ENCODE data around the gene NHLRC1. TPM values are rescaled to one million over a fixed set of nuclear protein-coding genes. Genes with fewer than 3 reads are reported as not detected.

NHLRC1 gene
- total and polyA plus RNA-seq, 12 donors: 0.32 to 4.3 (median 3.1) TPM

GRCh38 chr6:18080544-18080943, 41.9 kb downstream of the NHLRC1 start:
- no peaks in the 10 kb centered on the region for H3K9me3 ChIP-seq (replicated peaks in 1 of 3)
- TF ChIP-seq POLR2A (IDR thresholded peaks at IDR 0.05): no peak
- no peak for TF ChIP-seq CTCF (IDR thresholded peaks at IDR 0.05)
- DNase-seq: no peak
- intact Hi-C loops (cut with DNase I): no loop called here
- H3K27ac ChIP-seq: no peak overlapping the region
- H3K27me3 ChIP-seq: no peaks in the 10 kb centered on the region
- 75 to 95% (median 80%) methylated on average over 4 of the region's 4 CpGs for WGBS, 4 donors
- H3K4me3 ChIP-seq: no peak overlapping the region
- no peaks in the 10 kb centered on the region for H3K4me1 ChIP-seq (replicated peaks in 1 of 2)
- no peaks in the 10 kb centered on the region for H3K36me3 ChIP-seq (replicated peaks in 1 of 2)

- H3K27ac ChIP-seq: no peak overlapping the region
- H3K4me1 ChIP-seq (replicated peaks in 1 of 2): no peaks in the 10 kb centered on the region
- H3K36me3 ChIP-seq (replicated peaks in 1 of 2): no peaks in the 10 kb centered on the region
- no peak for DNase-seq
- 67 to 71% (median 70%) methylated on average over 3 of the region's 3 CpGs for WGBS, 4 donors
- intact Hi-C loops (cut with DNase I): no loop called here
- no peaks in the 10 kb centered on the region for H3K9me3 ChIP-seq (replicated peaks in 1 of 3)
- no peak overlapping the region for H3K4me3 ChIP-seq
- no peaks in the 10 kb centered on the region for H3K27me3 ChIP-seq
- no peak for TF ChIP-seq CTCF (IDR thresholded peaks at IDR 0.05)
- no peak for TF ChIP-seq POLR2A (IDR thresholded peaks at IDR 0.05)
These were observed 43.6 kb downstream of the NHLRC1 start for GRCh38 chr6:18078866-18079265.

GRCh38 chr6:18076231-18076630, 46.2 kb downstream of the NHLRC1 start:
- intact Hi-C loops (cut with DNase I): no loop called here
- 87 to 91% (median 89%) methylated on average over 4 of the region's 4 CpGs for WGBS, 4 donors
- H3K36me3 ChIP-seq (replicated peaks in 1 of 2): no peaks in the 10 kb centered on the region
- H3K9me3 ChIP-seq (replicated peaks in 1 of 3): no peaks in the 10 kb centered on the region
- H3K4me1 ChIP-seq (replicated peaks in 1 of 2): no peaks in the 10 kb centered on the region
- H3K27me3 ChIP-seq: no peaks in the 10 kb centered on the region
- H3K4me3 ChIP-seq: no peak overlapping the region
- TF ChIP-seq POLR2A (IDR thresholded peaks at IDR 0.05): no peak
- TF ChIP-seq CTCF (IDR thresholded peaks at IDR 0.05): no peak
- no peak for DNase-seq
- no peak overlapping the region for H3K27ac ChIP-seq

GRCh38 chr6:18072841-18073240, 49.6 kb downstream of the NHLRC1 start:
- no peaks in the 10 kb centered on the region for H3K36me3 ChIP-seq (replicated peaks in 1 of 2)
- intact Hi-C loops (cut with DNase I): no loop called here
- H3K4me1 ChIP-seq (replicated peaks in 1 of 2): no peaks in the 10 kb centered on the region
- H3K27ac ChIP-seq: no peak overlapping the region
- no peak overlapping the region for H3K4me3 ChIP-seq
- no peaks in the 10 kb centered on the region for H3K27me3 ChIP-seq
- DNase-seq: no peak
- no peaks in the 10 kb centered on the region for H3K9me3 ChIP-seq (replicated peaks in 1 of 3)
- TF ChIP-seq POLR2A (IDR thresholded peaks at IDR 0.05) (no peak), CTCF (IDR thresholded peaks at IDR 0.05) (no peak)
